B cell (primary cell): ENCODE results near the gene OCA2. TPM values are rescaled to one million over a fixed set of nuclear protein-coding genes. Genes with fewer than 3 reads are reported as not detected.

ENCODE experiments used
- ATAC-seq: fragments of 200-7000 bp; cut with Tn5 transposase; one replicate; pipeline ENCODE4 v1.10.0; 2021; ENCODE audit warnings: low read depth, mild to moderate bottlenecking, moderate number of reproducible peaks, moderate library complexity
- CTCF ChIA-PET: fragments of 350-600 bp; sonication (Branson Sonifier 250); formaldehyde crosslinking; loops from one replicate; lab custom pipeline; 2021; ENCODE audit warnings: antibody characterized with exemption, inconsistent platforms; lab: Charles Lee
- POLR2A ChIA-PET: fragments of 350-600 bp; sonication (Branson Sonifier 250); formaldehyde crosslinking; loops from one replicate; lab custom pipeline; 2021; ENCODE audit warnings: antibody characterized with exemption; lab: Charles Lee
- DNase-seq: peaks from one replicate; pipeline ENCODE4 v3.0.0; 2013
- H2AFZ ChIP-seq: 2 replicates; pipeline ENCODE4 v1.6.1; 2012; ENCODE audit warnings: mild to moderate bottlenecking, low read depth, low read length; ENCODE audit not compliant: insufficient read depth, poor library complexity, severe bottlenecking
- H3K27ac ChIP-seq, 2 donors: 1 replicate in 1 of 2; 2 replicates in 1 of 2; pipeline ENCODE4 v1.5.1; 2012 to 2013; ENCODE audit warnings: low read length in 2 of 2, mild to moderate bottlenecking in 2 of 2, moderate library complexity in 1 of 2
- H3K27me3 ChIP-seq, 4 experiments: fragments of 200-600 bp in 1 of 4; sonication (generic) in 1 of 4; replicated peaks in 1 of 4; 1 replicate in 2 of 4; 2 replicates in 2 of 4; pipeline versions ENCODE4 v1.6.1 to v1.7.0; 2013 to 2016; ENCODE audit warnings: low read length in 3 of 4, mild to moderate bottlenecking in 2 of 4, mixed read lengths in 1 of 4, moderate library complexity in 1 of 4; ENCODE audit not compliant: insufficient read depth in 4 of 4, control insufficient read depth in 3 of 4; ENCODE audit errors: control extremely low read depth in 1 of 4
- H3K36me3 ChIP-seq, 2 experiments: replicated peaks in 1 of 2; 1 replicate in 1 of 2; 2 replicates in 1 of 2; pipeline versions ENCODE4 v1.6.1 to v1.7.1; 2013; ENCODE audit warnings: low read length in 1 of 2; ENCODE audit not compliant: insufficient read depth in 2 of 2, control insufficient read depth in 1 of 2; ENCODE audit errors: control extremely low read depth in 1 of 2, extremely low read depth in 1 of 2
- H3K4me1 ChIP-seq, 2 donors: fragments of 200-600 bp in 1 of 2; sonication (generic) in 1 of 2; 1 replicate in 1 of 2; 2 replicates in 1 of 2; pipeline versions ENCODE4 v1.5.1 to v1.6.1; 2013 to 2017; ENCODE audit warnings: low read length in 2 of 2; ENCODE audit not compliant: control insufficient read depth in 2 of 2, insufficient read depth in 2 of 2
- H3K4me2 ChIP-seq: replicated peaks from 2 replicates; pipeline ENCODE3; 2012; ENCODE audit warnings: mild to moderate bottlenecking, low read depth, low read length; ENCODE audit not compliant: poor library complexity, severe bottlenecking
- H3K4me3 ChIP-seq, 5 experiments: fragments of 200-600 bp in 1 of 5; sonication (generic) in 1 of 5; 1 replicate in 3 of 5; 2 replicates in 2 of 5; pipeline versions ENCODE4 v1.5.1 to v1.7.0; 2011 to 2016; ENCODE audit warnings: low read length in 4 of 5, mild to moderate bottlenecking in 4 of 5, low read depth in 2 of 5, control low read depth in 1 of 5, moderate library complexity in 1 of 5; ENCODE audit not compliant: insufficient read depth in 1 of 5; ENCODE audit errors: control extremely low read depth in 1 of 5, extremely low read depth in 1 of 5
- H3K79me2 ChIP-seq: fragments of 200-600 bp; sonication (generic); one replicate; pipeline ENCODE4 v1.6.0; 2016; ENCODE audit warnings: low read length; ENCODE audit not compliant: control insufficient read depth, insufficient read depth
- H3K9ac ChIP-seq: fragments of 200-600 bp; sonication (generic); 2 replicates; pipeline ENCODE4 v1.6.1; 2017; ENCODE audit warnings: mild to moderate bottlenecking, low read length, moderate library complexity
- H3K9me3 ChIP-seq, 3 donors: one replicate each; pipeline versions ENCODE4 v1.6.1 to v1.7.1; 2013; ENCODE audit warnings: low read length in 2 of 3; ENCODE audit not compliant: control insufficient read depth in 2 of 3, insufficient read depth in 1 of 3; ENCODE audit errors: control extremely low read depth in 1 of 3
- H4K20me1 ChIP-seq: 2 replicates; pipeline ENCODE4 v1.6.0; 2012; ENCODE audit warnings: mild to moderate bottlenecking, low read length; ENCODE audit not compliant: insufficient read depth, control insufficient read depth, poor library complexity, severe bottlenecking
- H3K27ac Mint-ChIP-seq: one replicate; pipeline ENCODE4 v1.8.0; 2021; ENCODE audit warnings: mixed read lengths
- H3K27me3 Mint-ChIP-seq: one replicate; pipeline ENCODE4 v1.8.0; 2021; ENCODE audit warnings: mixed read lengths
- H3K4me1 Mint-ChIP-seq: one replicate; pipeline ENCODE4 v1.8.0; 2021; ENCODE audit warnings: mixed read lengths
- H3K4me3 Mint-ChIP-seq: one replicate; pipeline ENCODE4 v1.8.0; 2021; ENCODE audit warnings: mixed read lengths
- H3K9me3 Mint-ChIP-seq: one replicate; pipeline ENCODE4 v1.8.0; 2022; ENCODE audit warnings: mixed read lengths; ENCODE audit not compliant: insufficient read depth
- CTCF ChIP-seq: fragments of 200-600 bp; IDR thresholded peaks from one replicate; pipeline ENCODE4 v1.8.0; 2022; ENCODE audit warnings: antibody characterized with exemption, mild to moderate bottlenecking
- EZH2 ChIP-seq: IDR thresholded peaks from 2 replicates; pipeline ENCODE4 v1.6.1; 2012; ENCODE audit warnings: borderline replicate concordance, low read depth, mild to moderate bottlenecking, moderate library complexity, low read length; ENCODE audit not compliant: insufficient read depth, poor library complexity, severe bottlenecking
- WGBS: methylation state at CpG from one replicate; pipeline ENCODE4 v1.1.5; 2013; ENCODE audit warnings: missing lambda C conversion rate; ENCODE audit not compliant: insufficient coverage; 5-methylcytosine and 5-hydroxymethylcytosine counted together
- intact Hi-C: fragments of 100-400 bp; cut with micrococcal nuclease; formaldehyde crosslinking; loops from one replicate; pipeline ENCODE4 v1.10.0; 2022
- polyA plus RNA-seq: library from polyadenylated mRNA; depleted of rRNA; stranded (reverse); fragments of >200 nt; gene quantifications from 2 replicates; pipeline ENCODE4 v1.2.3, GENCODE V29; 2012
- total RNA-seq, 2 donors: library from RNA; stranded (reverse); fragments of 120-200 nt in 1 of 2; gene quantifications; 1 replicate in 1 of 2; 2 replicates in 1 of 2; pipeline versions ENCODE4 v1.2.3 to v1.2.4, GENCODE V29; 2013 to 2022

The OCA2 gene
- total and polyA plus RNA-seq, 2 donors (not counting 1 experiment from before 2014, with no cell fraction given), result 0.12 TPM; not detected in 1

GRCh38 chr15:27743638-27744037 lies 355.5 kb downstream of the OCA2 start:
- H3K4me3 Mint-ChIP-seq, result no peak overlapping the region
- no peak for TF ChIP-seq CTCF
- TF ChIP-seq EZH2, result no peak
- H3K36me3 ChIP-seq, result no peaks in the 10 kb centered on the region
- H3K27ac Mint-ChIP-seq, result no peak overlapping the region
- intact Hi-C loops, result no loop called here
- no peaks in the 10 kb centered on the region for H3K4me1 ChIP-seq
- DNase-seq, result no peak
- no peaks in the 10 kb centered on the region for H3K79me2 ChIP-seq
- H3K4me2 ChIP-seq, result no peak overlapping the region
- H3K27me3 Mint-ChIP-seq, result no peaks in the 10 kb centered on the region
- H3K4me1 Mint-ChIP-seq, result no peaks in the 10 kb centered on the region
- no peak overlapping the region for H3K9ac ChIP-seq
- no peaks in the 10 kb centered on the region for H3K27me3 ChIP-seq
- peaks cover 0 to 13% (median 0%) of the 10 kb centered on the region in 3 donors for H3K9me3 ChIP-seq
- no peak for ATAC-seq
- H4K20me1 ChIP-seq, result no peaks in the 10 kb centered on the region
- no peak overlapping the region for H3K27ac ChIP-seq
- ChIA-PET POLR2A (no interaction called here), CTCF (no interaction called here)
- H3K4me3 ChIP-seq, result no peak overlapping the region
- H3K9me3 Mint-ChIP-seq, result peaks cover 4% of the 10 kb centered on the region
- H2AFZ ChIP-seq, result no peak overlapping the region
- WGBS, result 95% methylated on average over 8 of the region's 8 CpGs

GRCh38 chr15:27742751-27743477 lies 356.2 kb downstream of the OCA2 start:
- H3K27me3 Mint-ChIP-seq, result no peaks in the 10 kb centered on the region
- WGBS, result 89% methylated on average over 13 of the region's 16 CpGs
- TF ChIP-seq EZH2 (no peak), CTCF (no peak)

More at GRCh38 chr15:27742751-27743477, 356.2 kb downstream of the OCA2 start:
- no peak overlapping the region for H3K27ac Mint-ChIP-seq
- Histone ChIP-seq H3K27ac (no peak overlapping the region), H3K79me2 (no peaks in the 10 kb centered on the region), H3K4me3 (no peak overlapping the region), H3K36me3 (no peaks in the 10 kb centered on the region), H4K20me1 (no peaks in the 10 kb centered on the region), H3K4me2 (no peak overlapping the region), H3K27me3 (no peaks in the 10 kb centered on the region), H3K4me1 (no peaks in the 10 kb centered on the region), H2AFZ (no peak overlapping the region), H3K9ac (no peak overlapping the region), H3K9me3 (peaks cover 0 to 13% (median 0%) of the 10 kb centered on the region in 3 donors)
- ChIA-PET CTCF (no interaction called here), POLR2A (no interaction called here)
- peaks cover 5% of the 10 kb centered on the region for H3K9me3 Mint-ChIP-seq
- intact Hi-C loops, result no loop called here
- DNase-seq (no peak), ATAC-seq (no peak)
- H3K4me3 Mint-ChIP-seq, result no peak overlapping the region
- H3K4me1 Mint-ChIP-seq, result no peaks in the 10 kb centered on the region
